ENCODE results near the gene TDRD5. TPM values are rescaled to one million over a fixed set of nuclear protein-coding genes. Genes with fewer than 3 reads are reported as not detected.

Gene TDRD5
- total RNA-seq, 1 donor from 2014 or later = not detected

GRCh38 chr1:179583771-179584320, 7.8 kb upstream of the TDRD5 start:
- H4K20me1 ChIP-seq (ENCODE audit: insufficient read depth, low read length) = no peaks in the 10 kb centered on the region
- H3K36me3 ChIP-seq (ENCODE audit: insufficient read depth, low read length) = no peaks in the 10 kb centered on the region
- no peak overlapping the region for H3K4me3 Mint-ChIP-seq (ENCODE audit: unreplicated experiment)
- H3K9me3 Mint-ChIP-seq (ENCODE audit: unreplicated experiment) = no peaks in the 10 kb centered on the region
- H2AFZ ChIP-seq (ENCODE audit: low read depth, low read length) = no peak overlapping the region
- peaks cover 41% of the 10 kb centered on the region for H3K27me3 Mint-ChIP-seq (ENCODE audit: low read depth, unreplicated experiment)
- H3K4me3 ChIP-seq (ENCODE audit: insufficient read depth, low read depth, low read length) = no peak overlapping the region
- DNase-seq (ENCODE audit: low read depth) (no peak), FAIRE-seq (no peak)
- no peaks in the 10 kb centered on the region for H3K27me3 ChIP-seq (ENCODE audit: insufficient read depth, low read length)
- no peak for TF ChIP-seq EZH2 (IDR thresholded peaks at IDR 0.05; ENCODE audit: insufficient read depth, low read length)
- TF ChIP-seq, protein P1, sequence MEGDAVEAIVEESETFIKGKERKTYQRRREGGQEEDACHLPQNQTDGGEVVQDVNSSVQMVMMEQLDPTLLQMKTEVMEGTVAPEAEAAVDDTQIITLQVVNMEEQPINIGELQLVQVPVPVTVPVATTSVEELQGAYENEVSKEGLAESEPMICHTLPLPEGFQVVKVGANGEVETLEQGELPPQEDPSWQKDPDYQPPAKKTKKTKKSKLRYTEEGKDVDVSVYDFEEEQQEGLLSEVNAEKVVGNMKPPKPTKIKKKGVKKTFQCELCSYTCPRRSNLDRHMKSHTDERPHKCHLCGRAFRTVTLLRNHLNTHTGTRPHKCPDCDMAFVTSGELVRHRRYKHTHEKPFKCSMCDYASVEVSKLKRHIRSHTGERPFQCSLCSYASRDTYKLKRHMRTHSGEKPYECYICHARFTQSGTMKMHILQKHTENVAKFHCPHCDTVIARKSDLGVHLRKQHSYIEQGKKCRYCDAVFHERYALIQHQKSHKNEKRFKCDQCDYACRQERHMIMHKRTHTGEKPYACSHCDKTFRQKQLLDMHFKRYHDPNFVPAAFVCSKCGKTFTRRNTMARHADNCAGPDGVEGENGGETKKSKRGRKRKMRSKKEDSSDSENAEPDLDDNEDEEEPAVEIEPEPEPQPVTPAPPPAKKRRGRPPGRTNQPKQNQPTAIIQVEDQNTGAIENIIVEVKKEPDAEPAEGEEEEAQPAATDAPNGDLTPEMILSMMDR (IDR thresholded peaks at IDR 0.05; ENCODE audit: insufficient read depth, low read depth, low read length) = no peak
- no peaks in the 10 kb centered on the region for H3K79me2 ChIP-seq (ENCODE audit: insufficient read depth, low read length)
- no peak overlapping the region for H3K27ac ChIP-seq (ENCODE audit: low read depth, low read length)
- no peak overlapping the region for H3K4me2 ChIP-seq (ENCODE audit: low read length)
- peaks cover 2% of the 10 kb centered on the region for H3K36me3 Mint-ChIP-seq (ENCODE audit: low read depth, unreplicated experiment)
- H3K4me1 Mint-ChIP-seq (ENCODE audit: low read depth, unreplicated experiment) = no peaks in the 10 kb centered on the region
- H3K4me1 ChIP-seq (ENCODE audit: insufficient read depth, low read length) = no peaks in the 10 kb centered on the region
- H3K27ac Mint-ChIP-seq (ENCODE audit: unreplicated experiment) = no peak overlapping the region
- no peak overlapping the region for H3K9ac ChIP-seq (ENCODE audit: low read length)
- peaks cover 2% of the 10 kb centered on the region for H3K9me3 ChIP-seq (ENCODE audit: insufficient read depth, low read depth, low read length)

GRCh38 chr1:179586107-179586823, 5.4 kb upstream of the TDRD5 start:
- Histone ChIP-seq H3K79me2 (ENCODE audit: insufficient read depth, low read length) (no peaks in the 10 kb centered on the region), H3K9ac (ENCODE audit: low read length) (peak overlapping the region; percentile 51), H3K27ac (ENCODE audit: low read depth, low read length) (no peak overlapping the region), H3K4me1 (ENCODE audit: insufficient read depth, low read length) (no peaks in the 10 kb centered on the region), H3K36me3 (ENCODE audit: insufficient read depth, low read length) (no peaks in the 10 kb centered on the region), H3K4me2 (ENCODE audit: low read length) (peak overlapping the region; percentile 79), H4K20me1 (ENCODE audit: insufficient read depth, low read length) (no peaks in the 10 kb centered on the region), H3K9me3 (ENCODE audit: insufficient read depth, low read depth, low read length) (peaks cover 2% of the 10 kb centered on the region), H3K4me3 (ENCODE audit: insufficient read depth, low read depth, low read length) (peak overlapping the region; percentile 32), H2AFZ (ENCODE audit: low read depth, low read length) (peak overlapping the region; percentile 57), H3K27me3 (ENCODE audit: insufficient read depth, low read length) (peaks cover 3% of the 10 kb centered on the region)
- H3K9me3 Mint-ChIP-seq (ENCODE audit: unreplicated experiment) = no peaks in the 10 kb centered on the region
- no peaks in the 10 kb centered on the region for H3K4me1 Mint-ChIP-seq (ENCODE audit: low read depth, unreplicated experiment)
- no peak overlapping the region for H3K27ac Mint-ChIP-seq (ENCODE audit: unreplicated experiment)
- H3K27me3 Mint-ChIP-seq (ENCODE audit: low read depth, unreplicated experiment) = peaks cover 38% of the 10 kb centered on the region
- peak; percentile 52 for TF ChIP-seq EZH2 (IDR thresholded peaks at IDR 0.05; ENCODE audit: insufficient read depth, low read length)
- TF ChIP-seq, protein P1 (IDR thresholded peaks at IDR 0.05; ENCODE audit: insufficient read depth, low read depth, low read length) = peak; percentile 18
- peak overlapping the region; percentile 77 for H3K4me3 Mint-ChIP-seq (ENCODE audit: unreplicated experiment)
- no peak for FAIRE-seq
- DNase-seq (ENCODE audit: low read depth) = peak; percentile 22
- peaks cover 2% of the 10 kb centered on the region for H3K36me3 Mint-ChIP-seq (ENCODE audit: low read depth, unreplicated experiment)

DNA sequence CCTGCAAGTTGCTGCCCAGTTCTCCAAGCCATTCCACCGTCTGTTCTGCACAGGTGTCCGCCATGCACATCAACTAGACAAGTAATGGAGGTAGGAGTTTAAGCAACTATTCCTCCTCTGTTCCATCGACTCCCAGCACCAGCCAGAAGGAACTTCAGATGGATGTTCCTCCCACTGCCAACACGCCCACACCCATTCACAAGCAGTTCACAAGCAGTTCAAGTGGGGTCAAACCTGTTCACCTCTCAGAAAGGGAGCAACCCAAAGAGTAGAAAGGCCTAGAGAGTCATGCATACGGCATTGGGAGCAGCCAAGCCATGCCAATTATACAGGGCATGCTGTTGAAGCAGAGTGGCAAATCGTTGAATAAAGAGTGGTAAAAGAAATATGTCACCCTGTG, 4.3 kb upstream of the TDRD5 start:
- no peaks in the 10 kb centered on the region for H4K20me1 ChIP-seq (ENCODE audit: insufficient read depth, low read length)
- Mint-ChIP-seq H3K36me3 (ENCODE audit: low read depth, unreplicated experiment) (peaks cover 2% of the 10 kb centered on the region), H3K4me1 (ENCODE audit: low read depth, unreplicated experiment) (no peaks in the 10 kb centered on the region), H3K4me3 (ENCODE audit: unreplicated experiment) (no peak overlapping the region), H3K27me3 (ENCODE audit: low read depth, unreplicated experiment) (peaks cover 32% of the 10 kb centered on the region), H3K9me3 (ENCODE audit: unreplicated experiment) (no peaks in the 10 kb centered on the region), H3K27ac (ENCODE audit: unreplicated experiment) (no peak overlapping the region)
- H3K4me2 ChIP-seq (ENCODE audit: low read length) = no peak overlapping the region
- DNase-seq (ENCODE audit: low read depth) (no peak), FAIRE-seq (no peak)
- TF ChIP-seq, protein P1 (IDR thresholded peaks at IDR 0.05; ENCODE audit: insufficient read depth, low read depth, low read length) = no peak
- no peak for TF ChIP-seq EZH2 (IDR thresholded peaks at IDR 0.05; ENCODE audit: insufficient read depth, low read length)
- H3K36me3 ChIP-seq (ENCODE audit: insufficient read depth, low read length) = no peaks in the 10 kb centered on the region
- H3K9me3 ChIP-seq (ENCODE audit: insufficient read depth, low read depth, low read length) = peaks cover 2% of the 10 kb centered on the region
- no peak overlapping the region for H3K9ac ChIP-seq (ENCODE audit: low read length)
- H2AFZ ChIP-seq (ENCODE audit: low read depth, low read length) = no peak overlapping the region
- no peak overlapping the region for H3K27ac ChIP-seq (ENCODE audit: low read depth, low read length)
- H3K27me3 ChIP-seq (ENCODE audit: insufficient read depth, low read length) = peaks cover 9% of the 10 kb centered on the region
- H3K79me2 ChIP-seq (ENCODE audit: insufficient read depth, low read length) = no peaks in the 10 kb centered on the region
- H3K4me3 ChIP-seq (ENCODE audit: insufficient read depth, low read depth, low read length) = no peak overlapping the region
- H3K4me1 ChIP-seq (ENCODE audit: insufficient read depth, low read length) = no peaks in the 10 kb centered on the region
